H9 (cell line): ENCODE data around the gene PPAT. TPM values are rescaled to one million over a fixed set of nuclear protein-coding genes. Genes with fewer than 3 reads are reported as not detected.

Experiments
- DNase-seq: peaks from one replicate; pipeline ENCODE4 v3.0.0-alpha.2; 2017
- H2AFZ ChIP-seq: one replicate; pipeline ENCODE4 v1.6.1; 2013; ENCODE audit warnings: mild to moderate bottlenecking, low read length, control low read depth, moderate library complexity
- H2AK5ac ChIP-seq: 2 replicates; pipeline ENCODE4 v1.6.1; 2013; ENCODE audit warnings: low read length, control low read depth, mixed read lengths; ENCODE audit not compliant: insufficient read length
- H2BK120ac ChIP-seq: one replicate; pipeline ENCODE4 v1.6.1; 2013; ENCODE audit warnings: low read depth, mild to moderate bottlenecking, low read length, control low read depth, inconsistent platforms; ENCODE audit not compliant: poor library complexity, severe bottlenecking
- H2BK12ac ChIP-seq: 2 replicates; pipeline ENCODE4 v1.6.1; 2013; ENCODE audit warnings: low read length, control low read depth, mixed read lengths, low read depth; ENCODE audit not compliant: insufficient read length
- H2BK15ac ChIP-seq: 2 replicates; pipeline ENCODE4 v1.6.1; 2013; ENCODE audit warnings: low read depth, low read length, control low read depth
- H2BK20ac ChIP-seq: one replicate; pipeline ENCODE4 v1.6.1; 2013; ENCODE audit warnings: low read depth, mild to moderate bottlenecking, low read length, control low read depth, inconsistent platforms; ENCODE audit not compliant: poor library complexity, severe bottlenecking
- H2BK5ac ChIP-seq: 2 replicates; pipeline ENCODE4 v1.6.1; 2013; ENCODE audit warnings: low read length, control low read depth, mixed read lengths; ENCODE audit not compliant: insufficient read length
- H3K14ac ChIP-seq: 2 replicates; pipeline ENCODE4 v1.6.1; 2013; ENCODE audit warnings: low read length, control low read depth; ENCODE audit not compliant: insufficient read depth
- H3K18ac ChIP-seq: 2 replicates; pipeline ENCODE4 v1.6.1; 2013; ENCODE audit warnings: low read depth, mild to moderate bottlenecking, mixed read lengths, low read length, control low read depth; ENCODE audit not compliant: insufficient read length
- H3K23ac ChIP-seq: 2 replicates; pipeline ENCODE4 v1.6.1; 2013; ENCODE audit warnings: low read length, control low read depth, mixed read lengths, low read depth; ENCODE audit not compliant: insufficient read length
- H3K23me2 ChIP-seq: 2 replicates; pipeline ENCODE4 v1.6.1; 2013; ENCODE audit warnings: low read depth, mild to moderate bottlenecking, mixed read lengths, low read length, control low read depth; ENCODE audit not compliant: insufficient read length, poor library complexity, severe bottlenecking
- H3K27ac ChIP-seq: 2 replicates; pipeline ENCODE4 v1.5.1; 2013; ENCODE audit warnings: low read length, control low read depth, mixed read lengths, low read depth; ENCODE audit not compliant: insufficient read length
- H3K27me3 ChIP-seq: 2 replicates; pipeline ENCODE4 v1.6.1; 2013; ENCODE audit warnings: low read length, control low read depth, inconsistent platforms; ENCODE audit not compliant: insufficient read depth
- H3K4ac ChIP-seq: 2 replicates; pipeline ENCODE4 v1.6.1; 2013; ENCODE audit warnings: low read depth, mild to moderate bottlenecking, control low read depth, inconsistent platforms, low read length, moderate library complexity
- H3K4me1 ChIP-seq: 2 replicates; pipeline ENCODE4 v1.6.1; 2013; ENCODE audit warnings: low read length, control low read depth, inconsistent platforms; ENCODE audit not compliant: insufficient read depth
- H3K4me2 ChIP-seq: 2 replicates; pipeline ENCODE4 v1.6.1; 2013; ENCODE audit warnings: low read length, control low read depth, mixed read lengths; ENCODE audit not compliant: insufficient read length, insufficient read depth
- H3K56ac ChIP-seq: 2 replicates; pipeline ENCODE4 v1.6.1; 2013; ENCODE audit warnings: low read depth, mild to moderate bottlenecking, mixed read lengths, low read length, control low read depth; ENCODE audit not compliant: insufficient read length
- H3K79me1 ChIP-seq: 2 replicates; pipeline ENCODE4 v1.6.1; 2013; ENCODE audit warnings: low read depth, mild to moderate bottlenecking, moderate library complexity, low read length, control low read depth, inconsistent platforms; ENCODE audit not compliant: insufficient read depth, poor library complexity, severe bottlenecking
- H3K79me2 ChIP-seq: 2 replicates; pipeline ENCODE4 v1.6.1; 2013; ENCODE audit warnings: low read length, control low read depth, inconsistent platforms; ENCODE audit not compliant: insufficient read depth
- H3K9ac ChIP-seq: 2 replicates; pipeline ENCODE4 v1.6.1; 2013; ENCODE audit warnings: low read length, control low read depth, mixed read lengths; ENCODE audit not compliant: insufficient read length; ENCODE audit errors: extremely low read depth
- H3K9me3 ChIP-seq: one replicate; pipeline ENCODE4 v1.6.1; 2013; ENCODE audit warnings: low read depth, low read length, inconsistent platforms; ENCODE audit not compliant: control insufficient read depth
- H3T11ph ChIP-seq: one replicate; pipeline ENCODE4 v1.6.1; 2013; ENCODE audit warnings: mild to moderate bottlenecking, low read length, control low read depth, inconsistent platforms
- H4K20me1 ChIP-seq: one replicate; pipeline ENCODE4 v1.6.1; 2013; ENCODE audit not compliant: control insufficient read depth, insufficient read length, insufficient read depth
- H4K5ac ChIP-seq: 2 replicates; pipeline ENCODE4 v1.6.1; 2013; ENCODE audit warnings: low read depth, mild to moderate bottlenecking, mixed read lengths, low read length, control low read depth; ENCODE audit not compliant: insufficient read length
- H4K8ac ChIP-seq: replicated peaks from 2 replicates; pipeline ENCODE4 v1.6.1; 2013; ENCODE audit warnings: low read length, control low read depth, mixed read lengths, low read depth; ENCODE audit not compliant: insufficient read length
- H4K91ac ChIP-seq: 2 replicates; pipeline ENCODE4 v1.6.1; 2013; ENCODE audit warnings: low read depth, mild to moderate bottlenecking, moderate library complexity, mixed read lengths, low read length, control low read depth; ENCODE audit not compliant: insufficient read length
- H3K27ac Mint-ChIP-seq, 3 experiments: 2 replicates in 2 of 3; 3 replicates in 1 of 3; pipeline ENCODE4 v1.8.0; 2020 to 2021; ENCODE audit warnings: mixed read lengths in 3 of 3, mild to moderate bottlenecking in 1 of 3, moderate library complexity in 1 of 3
- H3K27me3 Mint-ChIP-seq: 2 replicates; pipeline ENCODE4 v1.8.0; 2021; ENCODE audit warnings: low read depth, mild to moderate bottlenecking, moderate library complexity, mixed read lengths
- H3K36me3 Mint-ChIP-seq, 3 experiments: 2 replicates in 2 of 3; 3 replicates in 1 of 3; pipeline ENCODE4 v1.8.0; 2020 to 2021; ENCODE audit warnings: low read depth in 3 of 3, mixed read lengths in 3 of 3; ENCODE audit not compliant: insufficient read depth in 1 of 3
- H3K4me1 Mint-ChIP-seq, 2 experiments: 2 replicates each; pipeline ENCODE4 v1.8.0; 2020; ENCODE audit warnings: mixed read lengths in 2 of 2
- H3K4me3 Mint-ChIP-seq, 2 experiments: 2 replicates in 1 of 2; 3 replicates in 1 of 2; pipeline ENCODE4 v1.8.0; 2020 to 2021; ENCODE audit warnings: mild to moderate bottlenecking in 2 of 2, mixed read lengths in 2 of 2, moderate library complexity in 1 of 2
- H3K9me3 Mint-ChIP-seq, 2 experiments: 2 replicates in 1 of 2; 3 replicates in 1 of 2; pipeline ENCODE4 v1.8.0; 2020; ENCODE audit warnings: mild to moderate bottlenecking in 2 of 2, mixed read lengths in 2 of 2, moderate library complexity in 1 of 2
- WGBS: extraction: QIAGEN DNeasy Blood & Tissue Kit; methylation state at CpG from one replicate; pipeline ENCODE4 v1.1.7; 2013; ENCODE audit warnings: missing lambda C conversion rate, low lambda C conversion rate, mixed read lengths; ENCODE audit not compliant: insufficient read length; ENCODE audit errors: extremely low coverage; 5-methylcytosine and 5-hydroxymethylcytosine counted together
- total RNA-seq: library from RNA; stranded (reverse); gene quantifications from 2 replicates; pipeline ENCODE4 v1.2.1, GENCODE V29; 2021
- TF ChIP-seq, protein P1 (sequence below): fragments of 200-600 bp; sonication (generic); conservative IDR thresholded peaks from 3 replicates; pipeline ENCODE4 v1.8.0; 2021; ENCODE audit warnings: antibody characterized with exemption, mild to moderate bottlenecking

The PPAT gene
- total RNA-seq, 1 experiment from 2014 or later, result 77.1 TPM

- Histone ChIP-seq H3K9ac (no peak overlapping the region), H3K79me2 (no peaks in the 10 kb centered on the region), H3K14ac (no peak overlapping the region), H2AK5ac (no peak overlapping the region), H2AFZ (no peak overlapping the region), H3T11ph (no peak overlapping the region), H4K91ac (no peak overlapping the region), H3K18ac (no peak overlapping the region), H4K20me1 (no peaks in the 10 kb centered on the region), H2BK12ac (no peak overlapping the region), H3K4me1 (no peaks in the 10 kb centered on the region), H2BK15ac (no peak overlapping the region), H2BK120ac (no peak overlapping the region), H3K27ac (no peak overlapping the region), H3K9me3 (no peaks in the 10 kb centered on the region), H3K27me3 (no peaks in the 10 kb centered on the region), H4K8ac (no peak overlapping the region), H2BK5ac (no peak overlapping the region), H3K56ac (no peak overlapping the region), H4K5ac (no peak overlapping the region), H3K4ac (no peak overlapping the region), H3K4me2 (no peak overlapping the region), H3K23me2 (no peaks in the 10 kb centered on the region), H3K79me1 (no peaks in the 10 kb centered on the region), H3K23ac (no peak overlapping the region), H2BK20ac (no peak overlapping the region)
- Mint-ChIP-seq H3K36me3 (peaks cover 13 to 34% (median 30%) of the 10 kb centered on the region in 3 experiments), H3K4me3 (no peak overlapping the region), H3K27me3 (no peaks in the 10 kb centered on the region), H3K4me1 (no peaks in the 10 kb centered on the region), H3K9me3 (peaks cover 3% of the 10 kb centered on the region in 2 experiments; a peak in 4 of 5 replicates), H3K27ac (no peak overlapping the region)
- no CpG with 5 or more reads among the region's 8 CpGs for WGBS
- TF ChIP-seq, protein P1, sequence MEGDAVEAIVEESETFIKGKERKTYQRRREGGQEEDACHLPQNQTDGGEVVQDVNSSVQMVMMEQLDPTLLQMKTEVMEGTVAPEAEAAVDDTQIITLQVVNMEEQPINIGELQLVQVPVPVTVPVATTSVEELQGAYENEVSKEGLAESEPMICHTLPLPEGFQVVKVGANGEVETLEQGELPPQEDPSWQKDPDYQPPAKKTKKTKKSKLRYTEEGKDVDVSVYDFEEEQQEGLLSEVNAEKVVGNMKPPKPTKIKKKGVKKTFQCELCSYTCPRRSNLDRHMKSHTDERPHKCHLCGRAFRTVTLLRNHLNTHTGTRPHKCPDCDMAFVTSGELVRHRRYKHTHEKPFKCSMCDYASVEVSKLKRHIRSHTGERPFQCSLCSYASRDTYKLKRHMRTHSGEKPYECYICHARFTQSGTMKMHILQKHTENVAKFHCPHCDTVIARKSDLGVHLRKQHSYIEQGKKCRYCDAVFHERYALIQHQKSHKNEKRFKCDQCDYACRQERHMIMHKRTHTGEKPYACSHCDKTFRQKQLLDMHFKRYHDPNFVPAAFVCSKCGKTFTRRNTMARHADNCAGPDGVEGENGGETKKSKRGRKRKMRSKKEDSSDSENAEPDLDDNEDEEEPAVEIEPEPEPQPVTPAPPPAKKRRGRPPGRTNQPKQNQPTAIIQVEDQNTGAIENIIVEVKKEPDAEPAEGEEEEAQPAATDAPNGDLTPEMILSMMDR, result no peak
- DNase-seq, result no peak
Observed at GRCh38 chr4:56371426-56372220, 63.8 kb downstream of the PPAT start.
